GM19463 (cell line): Measurements from ENCODE around the gene LRRC27.

ENCODE experiments used
- ATAC-seq: cut with Tn5 transposase; IDR thresholded peaks from one replicate; pipeline ENCODE4 v1.9.1; 2021; ENCODE audit warnings: mild to moderate bottlenecking, moderate library complexity; ENCODE audit not compliant: unreplicated experiment

Gene LRRC27

DNA sequence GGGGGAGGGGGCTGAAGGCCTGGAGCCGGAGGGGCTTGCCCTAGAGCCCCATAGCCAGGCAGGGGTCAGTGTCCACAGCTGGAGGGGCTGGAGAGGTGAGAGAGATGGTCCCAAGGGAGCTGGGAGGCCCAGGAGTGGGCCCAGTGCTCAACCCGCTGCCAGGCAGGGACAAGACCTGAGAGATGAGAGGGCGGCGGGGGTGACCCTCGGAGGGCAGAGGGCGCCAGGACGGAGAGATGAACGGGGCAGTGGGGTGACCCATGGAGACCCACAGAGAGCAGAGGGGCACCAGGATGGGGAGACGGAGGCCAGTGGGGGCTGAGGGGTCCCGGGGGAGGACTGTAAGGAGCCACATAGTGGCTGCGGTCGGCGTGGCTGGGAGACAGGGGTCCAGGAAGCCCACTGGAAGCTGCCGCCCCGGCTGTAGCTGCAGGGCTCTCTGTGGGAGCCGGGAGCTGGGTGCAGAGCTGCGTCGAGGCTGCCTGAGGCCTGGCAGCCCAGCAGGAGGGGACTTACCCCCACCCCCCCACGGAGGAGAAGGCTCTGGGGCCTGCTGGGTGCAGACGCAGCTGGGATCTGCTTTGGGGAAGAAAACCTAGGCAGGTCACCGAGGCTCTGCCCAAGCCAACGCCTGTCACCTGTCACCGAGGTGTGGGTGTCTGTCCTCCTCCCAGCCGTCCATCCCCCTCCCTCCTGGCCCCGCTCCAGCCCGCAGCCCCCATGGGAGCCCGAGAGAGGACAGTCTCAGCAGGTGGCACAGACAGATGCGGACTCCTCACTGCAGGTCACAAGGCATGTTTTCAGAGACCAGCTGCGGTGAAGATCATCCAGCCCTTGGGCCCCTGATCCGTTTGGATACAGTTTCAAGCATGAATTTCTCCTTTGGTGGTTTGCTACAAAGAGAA is 90.1 kb downstream of the LRRC27 start:
- ATAC-seq, result peak; percentile 56

GRCh38 chr10:132422903-132423825 is 91.2 kb downstream of the LRRC27 start:
- peak; percentile 24 for ATAC-seq

GRCh38 chr10:132423966-132424861 is 92.2 kb downstream of the LRRC27 start:
- no peak for ATAC-seq

DNA sequence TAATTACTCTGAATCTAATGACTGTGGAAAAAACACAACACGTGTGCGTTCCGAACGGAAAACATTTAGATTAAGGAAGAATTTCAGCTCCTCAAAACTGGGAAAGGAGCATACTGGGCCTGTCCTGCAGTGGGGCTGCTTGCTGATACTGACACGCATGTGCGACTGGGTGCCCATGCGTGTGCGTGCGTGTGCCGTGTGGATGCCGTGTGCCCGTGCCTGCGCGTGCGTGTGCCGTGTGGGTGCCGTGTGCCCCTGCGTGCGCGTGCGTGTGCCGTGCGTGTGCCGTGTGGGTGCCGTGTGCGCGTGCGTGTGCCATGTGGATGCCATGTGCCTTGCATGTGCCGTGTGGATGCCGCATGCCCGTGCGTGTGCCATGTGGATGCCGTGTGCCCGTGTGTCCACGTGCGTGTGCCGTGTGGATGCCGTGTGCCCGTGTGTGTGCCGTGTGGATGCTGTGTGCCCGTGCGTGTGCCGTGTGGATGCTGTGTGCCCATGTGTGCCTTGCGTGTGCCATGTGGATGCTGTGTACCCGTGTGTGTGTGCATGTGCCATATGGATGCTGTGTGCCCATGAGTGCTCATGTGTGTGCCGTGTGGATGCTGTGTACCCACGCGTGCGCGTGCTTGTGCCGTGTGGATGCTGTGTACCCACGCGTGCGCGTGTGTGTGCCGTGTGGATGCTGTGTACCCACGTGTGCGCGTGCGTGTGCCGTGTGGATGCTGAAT is 93.2 kb downstream of the LRRC27 start:
- no peak for ATAC-seq

DNA sequence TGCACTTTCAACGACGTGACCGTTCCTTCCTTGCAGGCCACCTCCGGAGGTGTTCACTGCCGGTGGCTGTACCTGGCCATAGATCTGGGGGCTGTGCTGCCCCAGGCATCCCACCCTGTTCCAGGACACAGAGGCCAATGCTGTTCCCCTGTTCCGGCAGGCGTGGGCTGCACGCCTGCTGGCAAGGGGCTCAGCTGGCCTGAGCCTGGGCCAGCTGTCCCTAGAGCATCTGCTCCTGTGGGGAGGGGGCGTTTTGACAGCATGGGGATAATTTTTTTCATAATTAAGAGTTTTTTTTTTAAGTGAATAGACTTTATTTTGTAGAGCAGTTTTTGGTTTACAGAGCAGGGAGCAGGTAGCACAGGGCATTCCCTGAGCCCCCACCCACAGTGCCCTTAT is 93.8 kb downstream of the LRRC27 start:
- ATAC-seq, result no peak

DNA sequence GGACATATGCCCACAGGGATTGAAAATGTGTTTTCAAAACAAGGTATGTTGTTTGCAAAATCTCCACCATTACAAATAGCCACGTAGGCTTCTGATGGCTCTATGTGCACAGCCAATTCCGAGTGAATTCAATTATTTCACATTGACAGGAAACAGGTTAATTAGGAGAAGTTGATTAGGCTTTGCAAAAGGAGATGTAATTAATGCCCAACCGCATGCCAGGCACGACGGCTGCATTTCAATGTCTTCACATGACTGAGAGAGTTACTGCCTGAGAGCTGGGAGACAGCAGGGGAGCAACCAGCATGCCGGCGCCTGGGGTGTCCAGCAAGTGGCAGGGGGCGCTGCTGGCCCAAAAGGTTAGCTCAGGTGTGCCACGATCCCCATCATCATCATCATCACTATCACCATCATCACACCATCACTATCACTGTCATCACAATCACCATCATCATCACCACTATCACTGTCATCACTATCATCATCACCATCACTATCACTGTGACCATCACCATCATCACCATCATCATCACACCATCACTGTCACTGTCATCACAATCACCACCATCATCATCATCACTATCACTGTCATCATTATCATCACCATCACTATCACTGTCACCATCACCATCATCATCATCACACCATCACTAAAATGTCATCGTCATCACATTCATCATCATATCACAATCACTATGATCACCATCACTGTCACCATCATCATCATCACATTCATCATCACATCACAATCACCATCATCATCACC is 95.2 kb downstream of the LRRC27 start:
- no peak for ATAC-seq

- no peak for ATAC-seq
Observed at GRCh38 chr10:132427939-132428367, 96.0 kb downstream of the LRRC27 start.

DNA sequence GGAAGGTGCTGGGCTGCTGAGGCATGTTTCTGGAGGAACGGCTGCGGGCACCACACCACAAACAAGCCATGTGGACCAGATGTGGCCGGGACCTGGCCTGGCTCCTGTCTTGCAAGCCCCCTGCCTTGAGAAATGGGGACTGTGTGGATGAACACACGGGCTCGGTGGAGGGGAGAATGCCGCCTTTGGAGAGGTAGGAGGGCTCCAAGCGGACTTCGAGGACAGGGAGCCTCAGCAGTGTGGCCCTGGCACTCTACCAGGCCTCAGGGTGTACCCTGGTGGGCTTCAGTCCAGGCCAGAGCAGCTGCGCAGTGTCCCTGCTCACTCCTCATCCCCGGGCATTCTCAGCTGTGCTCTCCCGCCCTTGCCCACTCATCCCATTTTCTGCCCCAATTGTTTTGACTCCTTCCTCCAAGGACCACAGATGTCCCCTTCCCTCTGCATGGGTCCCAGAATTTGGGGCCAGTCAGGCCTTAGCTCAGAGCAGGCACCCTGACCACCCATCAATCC is 96.5 kb downstream of the LRRC27 start:
- no peak for ATAC-seq
